Esophagus squamous epithelium (tissue), 5 donors: Measurements from ENCODE around the gene PIGU. TPM values are rescaled to one million over a fixed set of nuclear protein-coding genes. Genes with fewer than 3 reads are reported as not detected.
A peak's percentile ranks its signal among the peaks of the same experiment; 100 is the strongest.

Experiments used
- DNase-seq: peaks from one replicate; lab custom pipeline; 2025; lab: John Stamatoyannopoulos, UW
- H3K27ac ChIP-seq, 4 donors: fragments of 200-600 bp; sonication (generic); one replicate each; pipeline ENCODE4 v1.5.1; 2016 to 2019; ENCODE audit warnings: mild to moderate bottlenecking in 1 of 4
- H3K27me3 ChIP-seq, 4 donors: fragments of 200-600 bp; sonication (generic); 1 replicate in 3 of 4; 2 replicates in 1 of 4; pipeline versions ENCODE4 v1.5.1 to v1.6.0; 2017 to 2021; ENCODE audit warnings: antibody characterized with exemption in 1 of 4
- H3K36me3 ChIP-seq, 3 donors: fragments of 200-600 bp; sonication (generic); one replicate each; pipeline ENCODE4 v1.5.1; 2016 to 2019
- H3K4me1 ChIP-seq, 3 donors: fragments of 200-600 bp; sonication (generic); one replicate each; pipeline ENCODE4 v1.5.1; 2017 to 2019
- H3K4me3 ChIP-seq, 4 donors: fragments of 200-600 bp; sonication (generic); 1 replicate in 3 of 4; 2 replicates in 1 of 4; pipeline ENCODE4 v1.5.1; 2016 to 2019; ENCODE audit warnings: mild to moderate bottlenecking in 2 of 4, moderate library complexity in 1 of 4
- H3K9me3 ChIP-seq, 3 donors: fragments of 200-600 bp; sonication (generic); one replicate each; pipeline ENCODE4 v1.5.1; 2016 to 2019
- CTCF ChIP-seq, 6 experiments: fragments of 450-650 bp in 4 of 6; fragments of 200-600 bp in 2 of 6; sonication (generic) in 2 of 6; IDR thresholded peaks; one replicate each; pipeline ENCODE4 v1.5.1; 2016 to 2019; ENCODE audit warnings: antibody characterized with exemption in 6 of 6, mild to moderate bottlenecking in 4 of 6, moderate library complexity in 4 of 6
- POLR2A ChIP-seq, 4 donors: fragments of 450-650 bp; IDR thresholded peaks; one replicate each; pipeline ENCODE4 v1.6.1; 2017; ENCODE audit warnings: antibody characterized with exemption in 4 of 4, mild to moderate bottlenecking in 4 of 4, moderate library complexity in 3 of 4
- WGBS, 2 donors: methylation state at CpG; one replicate each; pipeline ENCODE4 v1.1.5; 2018; 5-methylcytosine and 5-hydroxymethylcytosine counted together
- intact Hi-C: fragments of 100-400 bp; cut with DNase I; formaldehyde crosslinking; loops from one replicate; pipeline ENCODE4 v1.15.0; 2022
- total RNA-seq, 4 donors: library from RNA; depleted of rRNA; stranded (reverse); fragments of >200 nt; gene quantifications; one replicate each; pipeline ENCODE4 v1.1.0, GENCODE V29; 2016
- donor health status: DM: yes; HTN: yes; CAD: no.

PIGU gene
- total RNA-seq, 4 donors from 2014 or later: 14.8 to 27.1 (median 17.6) TPM

DNA sequence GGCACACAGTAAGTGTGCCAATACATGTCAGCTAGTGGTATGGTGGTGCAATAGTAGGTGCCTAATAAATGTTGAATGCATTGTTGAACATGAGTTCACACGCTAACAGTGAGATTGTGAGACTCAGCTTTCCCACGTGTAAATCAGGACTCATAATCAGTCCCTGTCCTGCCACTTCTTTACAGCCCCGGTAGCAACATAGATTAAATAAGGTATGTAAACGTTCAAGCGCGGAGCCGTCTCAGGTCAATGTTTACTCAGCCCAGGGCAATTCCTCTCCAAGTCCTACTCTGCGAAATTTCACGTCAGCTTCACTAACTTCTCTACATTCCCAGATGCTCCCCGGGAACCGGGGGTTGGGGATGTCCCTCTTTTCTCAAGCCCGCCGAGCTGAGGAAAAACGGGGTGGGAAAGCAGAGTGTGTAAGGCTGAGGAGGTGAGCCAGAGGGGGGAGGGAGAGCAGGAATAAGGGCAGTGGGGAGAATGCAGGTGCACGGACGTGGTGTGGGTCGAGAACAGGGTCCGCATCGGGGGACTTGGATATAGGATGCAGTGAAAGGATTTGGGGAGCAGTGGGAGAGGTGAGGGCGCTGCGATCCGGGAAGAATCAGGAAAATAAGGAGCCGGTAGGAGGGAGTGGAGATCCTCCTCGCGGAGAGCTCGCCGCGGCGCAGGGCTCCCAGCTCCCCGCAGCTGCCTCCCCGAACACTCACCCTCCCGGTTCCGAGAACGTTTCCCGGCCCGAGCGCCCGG lies 26.7 kb upstream of the PIGU start:
- TF ChIP-seq POLR2A (IDR thresholded peaks at IDR 0.05): no peak
- peak in 1 of 6 experiments; percentile 16 for TF ChIP-seq CTCF (IDR thresholded peaks at IDR 0.05)
- Histone ChIP-seq H3K9me3 (no peaks in the 10 kb centered on the region), H3K36me3 (peaks cover 0 to 5% (median 0%) of the 10 kb centered on the region in 3 donors), H3K4me3 (peak overlapping the region; percentile 76 to 91 (median 88)), H3K27ac (peak overlapping the region; percentile 93 to 100 (median 98)), H3K4me1 (peaks cover 10 to 46% (median 22%) of the 10 kb centered on the region in 3 donors), H3K27me3 (no peaks in the 10 kb centered on the region)
- WGBS, 2 donors: 0 to 2% methylated on average over 28 to 38 of the region's 38 CpGs
- DNase-seq: no peak
- intact Hi-C loops: no loop called here

DNA sequence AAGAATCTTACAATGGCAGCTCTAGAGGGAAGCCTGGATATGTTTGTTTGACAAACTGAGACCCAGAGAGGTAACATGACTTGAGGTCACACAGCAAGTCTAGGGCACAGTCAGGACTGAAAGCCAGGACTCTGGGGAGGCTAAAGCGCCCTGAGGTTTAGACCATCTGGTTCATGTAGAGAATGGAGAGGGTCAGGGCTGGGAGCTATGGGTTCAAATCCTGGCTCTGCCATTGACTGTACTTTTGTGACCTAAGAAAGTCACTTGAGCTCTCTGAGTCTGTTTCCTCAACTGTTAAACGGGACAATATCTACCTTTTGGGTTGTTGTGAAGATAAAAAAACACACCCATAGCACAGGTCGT lies 26.1 kb upstream of the PIGU start:
- Histone ChIP-seq H3K4me1 (peaks cover 10 to 41% (median 20%) of the 10 kb centered on the region in 3 donors), H3K36me3 (peaks cover 0 to 5% (median 0%) of the 10 kb centered on the region in 3 donors), H3K4me3 (peak overlapping the region in 3 of 4 donors; percentile 76 to 91 (median 89)), H3K27me3 (no peaks in the 10 kb centered on the region), H3K9me3 (no peaks in the 10 kb centered on the region), H3K27ac (peak overlapping the region; percentile 93 to 100 (median 98))
- 37 to 40% methylated on average over 3 of the region's 3 CpGs for WGBS, 2 donors
- intact Hi-C loops: no loop called here
- no peak for TF ChIP-seq POLR2A (IDR thresholded peaks at IDR 0.05)
- TF ChIP-seq CTCF (IDR thresholded peaks at IDR 0.05): no peak
- DNase-seq: no peak

DNA sequence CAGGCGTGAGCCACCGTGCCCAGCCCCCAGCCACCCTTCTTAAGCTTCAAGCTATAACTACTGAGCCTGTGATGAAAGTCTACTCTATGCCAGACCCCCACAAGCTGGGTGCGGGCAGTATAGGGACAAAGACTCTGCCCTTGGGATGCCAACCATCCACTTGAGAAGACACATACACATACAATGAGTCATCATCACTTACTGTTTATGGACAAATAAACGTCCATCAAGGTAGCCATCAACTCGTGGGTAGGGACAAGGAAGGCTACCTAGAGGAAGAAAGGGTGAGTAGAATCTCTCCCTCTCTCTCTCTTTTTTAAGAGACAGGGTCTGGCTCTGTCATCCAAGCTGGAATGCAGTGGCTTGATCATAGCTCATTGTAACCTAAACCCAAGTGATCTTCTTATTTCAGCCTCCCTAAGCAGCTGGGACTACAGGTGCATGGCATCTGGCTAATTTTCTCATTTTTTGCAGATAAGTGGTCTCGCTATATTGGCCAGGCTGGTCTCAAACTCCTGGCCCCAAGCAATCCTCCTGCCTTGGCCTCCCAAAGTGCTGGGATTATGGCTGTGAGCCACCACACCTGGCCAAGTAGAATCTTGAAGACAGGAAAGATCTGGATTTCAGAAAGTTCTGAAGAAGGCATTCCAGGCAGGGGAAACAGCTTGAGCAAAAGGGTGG lies 24.7 kb upstream of the PIGU start:
- H3K9me3 ChIP-seq: no peaks in the 10 kb centered on the region
- TF ChIP-seq CTCF (IDR thresholded peaks at IDR 0.05): no peak
- TF ChIP-seq POLR2A (IDR thresholded peaks at IDR 0.05): no peak
- intact Hi-C loops: no loop called here
- H3K4me3 ChIP-seq: no peak overlapping the region
- WGBS, 2 donors: 63 to 71% methylated on average over 6 of the region's 6 CpGs
- H3K36me3 ChIP-seq: no peaks in the 10 kb centered on the region
- no peak for DNase-seq
- peaks cover 10 to 28% (median 20%) of the 10 kb centered on the region in 3 donors for H3K4me1 ChIP-seq
- H3K27ac ChIP-seq: no peak overlapping the region
- H3K27me3 ChIP-seq: no peaks in the 10 kb centered on the region

- no peak overlapping the region for H3K27ac ChIP-seq
- no peak overlapping the region for H3K4me3 ChIP-seq
- WGBS, 2 donors: 48 to 59% methylated on average over 3 of the region's 4 CpGs
- no peak for TF ChIP-seq POLR2A (IDR thresholded peaks at IDR 0.05)
- TF ChIP-seq CTCF (IDR thresholded peaks at IDR 0.05): no peak
- H3K4me1 ChIP-seq: no peaks in the 10 kb centered on the region
- intact Hi-C loops: no loop called here
- DNase-seq: no peak
- no peaks in the 10 kb centered on the region for H3K9me3 ChIP-seq
- H3K27me3 ChIP-seq: no peaks in the 10 kb centered on the region
- no peaks in the 10 kb centered on the region for H3K36me3 ChIP-seq
Observed at GRCh38 chr20:34693414-34693813, 16.5 kb upstream of the PIGU start.

- TF ChIP-seq POLR2A (IDR thresholded peaks at IDR 0.05) (no peak), CTCF (IDR thresholded peaks at IDR 0.05) (no peak)
- WGBS, 2 donors: 76 to 79% methylated on average over 3 of the region's 3 CpGs
- intact Hi-C loops: no loop called here
- Histone ChIP-seq H3K27ac (no peak overlapping the region), H3K36me3 (no peaks in the 10 kb centered on the region), H3K4me3 (no peak overlapping the region), H3K9me3 (no peaks in the 10 kb centered on the region), H3K27me3 (no peaks in the 10 kb centered on the region), H3K4me1 (no peaks in the 10 kb centered on the region)
- DNase-seq: no peak
Observed at GRCh38 chr20:34691838-34692237, 14.9 kb upstream of the PIGU start.
